ENCODE data around the gene PHF19. TPM values are rescaled to one million over a fixed set of nuclear protein-coding genes. Genes with fewer than 3 reads are reported as not detected.

PHF19 gene
- total RNA-seq, 1 donor from 2014 or later, result 4.1 TPM

- no peak for DNase-seq
Observed at GRCh38 chr9:120853198-120853597, 23.8 kb downstream of the PHF19 start.

DNA sequence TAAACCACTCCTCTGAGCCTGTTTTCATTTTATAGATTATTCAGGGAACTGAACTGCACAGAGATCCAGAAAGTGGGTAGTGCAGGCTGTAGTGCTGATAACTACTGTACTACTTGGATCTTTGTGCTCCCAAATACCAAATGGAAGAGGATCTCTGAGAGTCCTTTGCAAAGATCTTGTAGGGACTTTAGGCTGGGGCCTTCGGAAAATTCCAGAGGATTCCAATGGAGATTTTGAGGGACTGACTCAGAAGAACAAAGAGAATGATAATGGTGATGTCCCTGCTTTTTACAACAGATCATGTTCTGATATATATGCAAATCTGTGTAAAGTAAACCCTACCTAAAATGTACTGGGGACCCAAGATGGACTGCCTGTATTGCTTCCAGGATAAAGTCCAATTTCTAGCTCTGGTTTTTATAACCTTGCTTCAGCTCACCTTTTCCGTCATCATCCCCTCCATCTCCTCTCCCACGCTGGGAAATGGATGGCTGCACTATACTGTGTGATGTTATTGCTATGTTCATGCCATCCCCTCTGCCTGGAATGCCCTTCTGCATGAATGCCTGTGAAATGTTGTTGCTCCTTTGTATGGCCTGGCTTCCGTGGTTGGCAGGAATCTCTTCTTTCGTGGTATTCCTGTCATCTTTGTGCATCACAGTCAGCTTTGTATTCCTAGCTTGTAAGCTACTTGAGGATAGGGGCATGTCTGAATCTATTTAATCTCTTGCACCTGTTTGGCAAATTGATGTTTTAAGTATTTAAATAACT, 24.6 kb downstream of the PHF19 start:
- DNase-seq, result no peak

GRCh38 chr9:120851449-120851848, 25.5 kb downstream of the PHF19 start:
- no peak for DNase-seq

DNA sequence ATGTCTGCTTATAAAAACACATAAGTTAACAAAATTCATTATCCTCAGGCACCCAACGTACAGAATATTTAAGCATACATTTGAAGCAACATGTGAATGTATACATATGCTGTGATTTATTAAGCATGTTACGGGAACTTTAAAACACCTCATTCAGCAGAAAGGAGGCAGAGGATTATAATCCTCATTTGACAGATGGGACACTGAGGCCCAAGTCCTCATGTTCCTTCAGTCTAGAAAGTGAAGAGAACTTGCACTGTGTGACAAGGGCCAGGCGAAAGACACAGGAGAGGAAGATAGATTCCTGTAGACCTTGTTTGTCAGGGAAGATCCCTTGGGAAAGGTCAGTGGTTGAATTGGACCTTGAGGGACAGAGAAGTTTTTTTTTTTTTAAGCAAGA, 26.7 kb downstream of the PHF19 start:
- DNase-seq, result no peak

- DNase-seq, result no peak
Observed at GRCh38 chr9:120846906-120847305, 30.1 kb downstream of the PHF19 start.

DNA sequence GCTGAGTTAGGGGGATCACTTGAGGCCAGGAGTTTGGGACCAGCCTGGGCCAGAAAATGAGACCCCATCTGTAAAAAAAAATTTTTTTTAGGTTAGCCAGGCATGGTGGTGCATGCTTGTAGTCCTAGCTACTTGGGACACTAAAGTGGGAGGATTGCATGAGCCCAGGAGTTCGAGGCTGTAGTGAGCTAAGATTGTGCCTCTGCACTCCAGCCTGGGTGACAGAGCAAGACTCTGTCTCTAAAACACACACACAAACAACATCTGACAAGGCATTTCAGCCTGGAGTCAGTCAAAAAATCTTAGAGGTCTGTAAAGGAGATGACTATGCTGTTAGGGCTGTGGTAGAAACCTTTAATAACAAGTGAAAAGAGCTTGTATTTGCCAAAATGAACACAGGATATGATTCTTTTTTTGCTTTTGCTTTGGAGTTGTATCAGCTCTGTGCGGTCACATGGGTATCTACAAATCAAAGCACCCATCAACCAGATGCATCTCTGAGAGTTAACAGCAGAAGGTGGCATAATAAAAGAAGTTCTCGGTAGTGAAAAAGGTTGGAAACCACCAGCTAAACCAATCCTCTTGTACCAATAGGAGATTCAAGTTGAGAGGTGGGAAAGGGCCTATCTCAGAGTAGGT, 30.6 kb downstream of the PHF19 start:
- no peak for DNase-seq

GRCh38 chr9:120845255-120845654, 31.7 kb downstream of the PHF19 start:
- no peak for DNase-seq

GRCh38 chr9:120842685-120843485, 34.1 kb downstream of the PHF19 start, which contains the start of gene PSMD5:
PSMD5 (minus strand) TSS chr9:120842922; CDS start chr9:120842909, 13 bp downstream.
- DNase-seq, result peak; percentile 98

GRCh38 chr9:120841930-120842684, 34.9 kb downstream of the PHF19 start:
- DNase-seq, result no peak

DNA sequence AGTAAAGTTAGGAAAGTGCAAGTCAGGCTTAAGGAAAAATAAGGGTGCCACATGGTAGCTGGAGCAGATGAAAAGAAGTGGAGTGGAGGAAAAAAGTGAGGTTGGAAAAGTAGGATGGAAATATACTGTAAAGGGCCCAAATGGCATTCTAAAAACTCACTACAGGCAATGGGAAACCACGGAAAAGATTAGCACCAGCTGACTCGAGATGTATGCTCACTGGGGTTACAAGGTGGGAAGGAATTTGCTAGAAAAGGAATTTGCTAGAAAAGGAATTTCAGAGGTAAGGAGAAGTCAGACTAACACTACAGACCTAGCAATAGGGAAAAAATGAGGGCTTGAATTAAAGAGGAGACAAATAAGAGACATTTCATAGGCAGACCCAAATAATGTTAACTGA, 37.8 kb downstream of the PHF19 start:
- no peak for DNase-seq

GRCh38 chr9:120837921-120838320, 39.1 kb downstream of the PHF19 start:
- no peak for DNase-seq

GRCh38 chr9:120833325-120833724, 43.7 kb downstream of the PHF19 start:
- no peak for DNase-seq

GRCh38 chr9:120832807-120833206, 44.2 kb downstream of the PHF19 start:
- no peak for DNase-seq

GRCh38 chr9:120830865-120831264, 46.1 kb downstream of the PHF19 start:
- DNase-seq, result no peak

- no peak for DNase-seq
Observed at GRCh38 chr9:120830151-120830550, 46.8 kb downstream of the PHF19 start.

DNA sequence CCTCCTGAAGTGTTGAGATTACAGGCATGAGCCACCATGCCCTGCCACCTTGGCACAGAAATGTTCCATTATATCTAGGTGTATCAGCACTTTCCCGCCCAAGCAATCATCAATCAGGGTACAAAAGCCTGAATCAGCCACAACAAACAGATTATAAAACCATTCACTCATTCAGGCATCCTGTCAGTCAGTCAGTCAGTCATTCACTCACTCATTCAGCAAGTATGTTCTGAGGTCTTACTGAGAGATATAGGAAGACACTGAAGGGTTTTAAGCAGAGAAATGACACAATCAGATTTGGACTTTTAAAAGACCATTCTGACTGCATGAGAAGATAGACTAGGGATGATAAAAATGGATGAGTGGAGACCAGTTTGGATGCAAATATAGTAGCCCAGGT, 47.3 kb downstream of the PHF19 start:
- no peak for DNase-seq

- no peak for DNase-seq
Observed at GRCh38 chr9:120820095-120820494, 56.9 kb downstream of the PHF19 start.

DNA sequence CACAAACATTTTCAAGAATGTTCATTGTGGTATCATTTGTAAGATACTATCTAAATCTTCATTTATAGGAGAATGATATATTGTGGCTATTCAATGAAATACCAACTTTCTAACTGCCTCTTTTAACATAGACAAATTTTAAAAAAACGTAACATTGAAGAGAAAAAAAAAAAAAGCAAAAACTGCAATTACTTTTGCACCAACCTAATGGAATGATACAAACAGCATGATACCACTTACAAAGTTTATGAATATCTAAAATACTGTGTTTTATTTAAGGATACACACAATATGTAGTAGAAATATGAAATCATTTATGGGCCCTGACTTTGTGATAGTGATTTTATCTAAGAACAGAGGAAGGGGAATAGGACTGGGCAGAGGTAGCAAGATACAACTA, 58.4 kb downstream of the PHF19 start:
- no peak for DNase-seq

GRCh38 chr9:120815075-120815474, 61.9 kb downstream of the PHF19 start:
- no peak for DNase-seq

DNA sequence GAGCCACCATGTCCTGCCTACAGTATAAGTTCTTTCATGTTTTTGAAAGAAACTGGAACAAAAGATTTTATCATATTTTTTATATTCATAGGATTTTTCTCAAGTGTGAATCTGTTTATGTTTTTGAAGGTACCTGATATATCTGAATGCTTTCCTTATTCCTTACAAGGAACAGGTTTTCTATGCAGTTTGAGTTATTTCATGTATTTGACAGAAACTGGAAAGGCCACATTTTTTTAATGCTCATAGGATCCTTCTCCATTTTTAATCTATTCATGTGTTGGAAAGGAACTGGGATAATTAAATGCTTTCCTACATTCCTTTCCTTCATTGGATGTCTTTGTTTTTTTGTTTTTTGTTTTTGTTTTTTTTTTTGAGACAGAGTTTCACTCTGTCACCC, 68.1 kb downstream of the PHF19 start:
- DNase-seq, result no peak

GRCh38 chr9:120807607-120808379, 69.2 kb downstream of the PHF19 start:
- no peak for DNase-seq

Data from occipital lobe (tissue), 2 donors.